Stimulated activated CD8-positive, alpha-beta memory T cell treated with anti-CD3 and anti-CD28 coated beads, Interleukin-12 subunit alpha, Interleukin-12 subunit beta, amount 100 ng/mL, for 1 hour (primary cell): ENCODE data around the gene PDK3.

Source experiments
- DNase-seq: peaks from one replicate; pipeline ENCODE4 v3.0.0-alpha.2; 2020; ENCODE audit warnings: low read depth

The PDK3 gene

DNA sequence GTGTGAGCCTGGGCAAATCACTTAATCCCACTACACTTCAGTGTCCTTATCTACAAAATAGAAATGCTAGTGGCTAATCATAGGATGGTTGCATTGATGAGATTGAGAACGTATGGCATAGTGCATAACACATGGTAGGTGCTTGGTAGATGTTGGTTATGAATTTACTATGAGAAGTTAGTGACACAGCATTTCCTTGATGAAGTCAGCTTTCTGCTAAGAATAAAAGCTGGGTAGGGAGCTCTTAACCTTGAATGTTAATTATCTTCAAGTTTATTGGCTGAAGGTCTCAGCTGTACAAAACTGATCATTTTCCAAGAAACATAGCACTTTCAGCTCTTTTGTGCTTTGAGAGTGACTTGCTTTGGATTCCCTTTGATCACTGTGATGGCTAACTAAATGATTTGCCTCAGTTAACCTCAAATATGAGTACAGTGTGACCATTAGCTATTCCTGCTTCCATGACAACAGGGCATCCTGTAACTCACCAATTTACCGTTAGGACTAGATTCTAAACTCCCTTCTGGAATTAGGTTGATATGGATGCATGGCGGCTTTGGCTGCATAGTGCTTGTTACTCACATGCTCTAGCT lies 17.8 kb downstream of the PDK3 start:
- no peak for DNase-seq

- no peak for DNase-seq
These were observed 18.5 kb downstream of the PDK3 start for GRCh38 chrX:24483596-24483995.

DNA sequence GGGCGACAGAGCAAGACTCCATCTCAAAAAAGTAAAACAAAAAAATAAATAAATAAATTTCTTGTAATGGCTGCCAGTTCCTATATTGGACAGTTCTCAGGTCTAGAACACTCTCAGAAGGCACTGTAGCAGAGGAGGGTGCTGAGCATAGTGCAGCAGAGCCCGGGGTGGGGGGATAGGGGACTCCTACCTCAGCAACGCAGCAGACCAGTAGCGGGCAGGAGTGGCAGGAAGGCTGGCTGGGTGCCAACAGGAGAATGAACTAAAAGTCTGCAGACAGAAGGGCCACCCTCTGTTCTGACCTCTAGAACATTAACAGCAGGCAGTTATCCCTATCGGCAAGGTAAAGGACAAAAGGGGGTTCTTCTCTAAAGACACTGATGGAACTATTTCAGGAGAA lies 20.2 kb downstream of the PDK3 start:
- no peak for DNase-seq

DNA sequence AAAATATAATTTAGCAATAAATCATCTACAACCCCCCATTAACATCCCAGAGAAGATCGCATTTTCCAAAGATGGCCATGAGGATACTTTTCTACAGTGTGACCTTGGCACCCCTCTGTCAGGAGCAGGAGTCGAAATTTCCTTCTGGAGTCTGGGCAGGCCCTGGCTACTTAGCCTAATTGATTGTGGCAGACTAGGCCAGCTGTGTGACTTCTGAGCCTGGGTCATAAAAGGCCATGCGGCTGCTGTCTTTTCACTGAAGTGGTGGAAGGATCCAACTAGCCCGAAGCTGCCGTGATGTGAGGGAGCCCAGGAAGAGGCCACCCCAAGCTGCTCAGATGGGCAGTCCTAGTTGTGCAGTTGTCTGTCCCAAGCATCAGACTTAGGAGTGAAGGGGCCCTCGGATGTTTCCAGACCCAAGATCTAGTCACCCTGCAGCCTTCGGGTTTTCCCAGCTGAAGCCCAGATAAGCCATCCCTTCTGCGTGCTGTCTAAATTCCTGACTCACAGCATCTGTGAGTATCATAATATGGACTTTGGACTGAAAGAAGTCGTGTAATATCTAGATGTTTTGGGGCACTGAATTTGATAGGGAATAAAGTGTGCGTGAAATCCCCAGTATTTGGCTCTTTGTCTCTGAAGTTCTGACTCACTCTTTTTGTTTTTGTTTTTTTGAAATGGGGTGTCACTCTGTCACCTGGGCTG lies 21.0 kb downstream of the PDK3 start:
- no peak for DNase-seq

GRCh38 chrX:24487571-24487970 lies 22.5 kb downstream of the PDK3 start:
- no peak for DNase-seq

GRCh38 chrX:24491741-24492140 lies 26.7 kb downstream of the PDK3 start:
- no peak for DNase-seq

GRCh38 chrX:24493740-24494581 lies 28.9 kb downstream of the PDK3 start:
- DNase-seq: no peak

- DNase-seq: no peak
These were observed 29.6 kb downstream of the PDK3 start for GRCh38 chrX:24494647-24495075.

GRCh38 chrX:24495700-24496099 lies 30.6 kb downstream of the PDK3 start:
- DNase-seq: no peak

DNA sequence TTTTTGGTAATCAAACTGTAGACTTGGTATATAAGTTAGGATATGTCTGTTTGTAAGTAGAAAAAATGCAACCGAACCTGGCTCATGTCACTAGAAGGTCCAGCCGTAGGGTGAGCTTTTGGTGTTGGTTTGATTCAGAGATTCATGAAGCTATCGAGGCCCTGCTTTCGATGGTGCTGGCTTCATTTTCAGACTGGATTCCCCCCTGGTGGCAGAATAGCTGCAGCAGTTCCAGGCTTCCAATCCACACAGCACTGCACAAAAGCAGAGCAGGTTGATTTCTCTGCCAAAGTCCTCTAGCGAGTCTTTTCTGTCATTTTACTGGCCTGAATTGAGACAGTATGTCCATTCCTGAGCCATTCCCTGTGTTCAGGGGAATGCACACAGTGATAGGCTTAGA lies 33.1 kb downstream of the PDK3 start:
- DNase-seq: no peak

DNA sequence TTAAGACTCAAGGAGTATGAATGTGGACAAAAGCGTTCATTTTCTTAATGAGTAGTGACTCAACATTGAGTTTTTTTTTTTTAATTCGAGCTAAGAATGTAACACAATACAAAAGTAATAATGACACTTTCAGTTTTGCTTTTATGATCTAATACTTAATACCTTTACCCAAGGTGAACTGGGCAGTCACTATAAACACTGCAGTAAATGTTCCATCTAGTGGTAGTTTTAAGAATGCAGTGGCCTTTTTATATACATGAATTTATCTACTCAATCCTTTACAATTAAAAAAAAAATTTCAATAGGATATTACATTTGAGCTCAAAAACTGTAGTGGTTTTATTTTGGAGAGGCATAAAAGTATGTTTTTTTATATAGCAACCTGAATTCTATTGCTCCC lies 33.9 kb downstream of the PDK3 start:
- no peak for DNase-seq

GRCh38 chrX:24506082-24506481 lies 41.0 kb downstream of the PDK3 start:
- DNase-seq: no peak

- DNase-seq: no peak
These were observed 43.3 kb downstream of the PDK3 start for GRCh38 chrX:24508375-24508774.

DNA sequence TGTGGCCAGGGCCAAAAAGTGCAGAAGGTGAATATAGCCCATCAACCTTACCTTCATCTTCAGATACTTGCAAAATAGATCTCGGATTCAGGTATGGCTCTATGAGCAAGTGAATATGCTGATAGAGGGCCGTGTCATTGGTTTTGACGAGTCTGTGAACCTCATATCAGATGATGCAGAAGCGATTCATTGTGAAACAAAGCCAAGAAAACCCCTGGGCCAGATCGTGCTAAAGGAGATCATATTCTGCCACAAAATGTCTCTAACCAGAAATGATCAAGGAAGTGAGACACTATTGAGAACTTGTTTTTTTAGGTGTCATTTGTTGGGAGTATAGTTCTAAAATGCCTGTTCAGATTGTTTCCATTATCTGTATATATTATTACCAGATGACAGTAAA lies 48.3 kb downstream of the PDK3 start:
- no peak for DNase-seq

DNA sequence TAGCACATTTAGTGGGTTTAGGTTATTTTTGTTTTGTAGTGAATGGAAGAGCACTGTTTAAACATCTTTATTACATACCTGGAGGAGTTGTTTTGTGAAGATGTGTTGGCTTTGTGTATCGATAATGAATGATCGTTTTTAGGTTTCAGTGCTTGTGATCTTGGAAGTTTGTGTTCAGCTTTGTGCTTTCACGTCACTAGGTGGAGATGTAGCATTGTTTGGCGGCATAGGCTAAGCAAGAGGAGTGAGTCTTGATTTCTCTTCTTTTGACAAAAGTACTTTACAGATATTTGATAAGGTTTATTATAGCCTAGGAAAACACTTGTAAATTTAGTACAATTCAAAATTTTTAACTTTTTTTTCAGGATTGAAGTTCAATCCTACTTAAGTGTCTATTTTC lies 50.4 kb downstream of the PDK3 start:
- DNase-seq: no peak

GRCh38 chrX:24520472-24520871 lies 55.4 kb downstream of the PDK3 start:
- DNase-seq: no peak

GRCh38 chrX:24525455-24525854 lies 60.4 kb downstream of the PDK3 start:
- DNase-seq: no peak

- no peak for DNase-seq
These were observed 61.5 kb downstream of the PDK3 start for GRCh38 chrX:24526616-24527015.

DNA sequence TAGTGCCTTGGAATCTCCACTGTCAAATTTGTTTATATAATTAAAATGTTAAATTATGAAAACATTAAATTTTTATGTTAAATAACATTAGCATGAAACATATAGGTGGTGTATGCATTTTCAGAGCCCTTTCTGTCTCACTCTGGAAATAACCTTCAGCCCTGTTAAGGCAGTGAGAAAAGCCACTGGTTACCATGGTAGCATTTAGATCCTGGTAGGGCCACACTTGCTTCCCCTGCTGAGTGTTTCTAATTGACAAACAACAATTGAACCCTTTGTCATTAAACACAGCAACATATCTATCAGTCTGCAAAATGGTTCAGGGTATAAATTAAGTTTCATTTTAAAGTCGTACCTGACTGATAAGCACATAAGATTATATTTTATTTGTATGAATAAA lies 63.5 kb downstream of the PDK3 start:
- DNase-seq: no peak

- DNase-seq: no peak
These were observed 71.5 kb downstream of the PDK3 start for GRCh38 chrX:24536551-24536950.

DNA sequence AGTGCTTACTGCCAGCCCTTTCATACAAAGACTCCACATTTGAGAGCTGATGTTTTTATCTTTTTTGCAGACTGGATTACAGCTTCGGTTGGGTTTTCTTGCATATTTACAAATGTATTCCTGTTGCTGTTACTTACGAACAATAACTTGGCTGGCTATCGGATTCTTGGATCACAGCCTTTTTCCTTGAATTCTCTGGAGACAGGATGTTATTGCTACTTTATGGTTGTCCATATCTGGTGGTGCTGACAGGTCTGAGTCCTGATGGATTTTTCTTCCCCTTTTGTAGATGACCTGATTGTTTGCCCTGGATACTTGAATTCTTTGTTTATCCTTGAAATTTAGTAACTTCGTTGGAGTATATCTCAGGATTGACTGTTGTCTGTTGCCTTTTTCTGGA lies 77.7 kb downstream of the PDK3 start:
- DNase-seq: no peak

GRCh38 chrX:24547961-24548360 lies 82.9 kb downstream of the PDK3 start:
- no peak for DNase-seq

DNA sequence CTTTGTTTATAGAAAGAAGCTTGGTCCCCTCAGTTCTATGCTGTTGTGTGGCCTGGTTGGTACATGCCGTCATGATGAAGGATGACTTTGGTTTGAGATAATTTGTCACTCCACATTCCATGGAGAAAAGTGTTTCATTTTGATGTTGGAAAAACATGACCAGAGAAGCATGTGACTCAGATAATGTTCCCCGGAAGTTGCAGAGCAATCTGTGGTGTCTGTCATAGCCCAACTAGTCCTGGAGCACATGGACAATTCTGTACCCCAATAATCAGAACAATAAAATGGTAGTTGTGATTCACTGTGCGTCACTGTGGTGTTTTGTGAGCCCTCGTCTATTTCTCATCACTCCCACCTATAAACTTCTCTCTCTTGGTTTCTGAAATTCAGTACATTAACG lies 85.1 kb downstream of the PDK3 start:
- no peak for DNase-seq
